Esophagus muscularis mucosa (tissue), 4 donors: ENCODE measurements around the gene CELA3B. TPM values are rescaled to one million over a fixed set of nuclear protein-coding genes. Genes with fewer than 3 reads are reported as not detected.

Experiments used
- DNase-seq: peaks from one replicate; pipeline ENCODE4 v3.0.0-alpha.2; 2017; ENCODE audit errors: extremely low spot score
- H3K27ac ChIP-seq, 4 donors: fragments of 200-600 bp; sonication (generic); replicated peaks in 1 of 4; 1 replicate in 3 of 4; 2 replicates in 1 of 4; pipeline ENCODE4 v1.5.1; 2016 to 2019; ENCODE audit warnings: mild to moderate bottlenecking in 1 of 4
- H3K27me3 ChIP-seq, 4 donors: fragments of 200-600 bp; sonication (generic); one replicate each; pipeline versions ENCODE4 v1.5.1 to v1.6.0; 2016 to 2019
- H3K36me3 ChIP-seq, 4 donors: fragments of 200-600 bp; sonication (generic); one replicate each; pipeline ENCODE4 v1.5.1; 2016 to 2019
- H3K4me1 ChIP-seq, 4 donors: fragments of 200-600 bp; sonication (generic); one replicate each; pipeline ENCODE4 v1.5.1; 2016 to 2019
- H3K4me3 ChIP-seq, 4 donors: fragments of 200-600 bp; sonication (generic); 1 replicate in 2 of 4; 2 replicates in 2 of 4; pipeline ENCODE4 v1.5.1; 2016 to 2019; ENCODE audit warnings: mild to moderate bottlenecking in 4 of 4, moderate library complexity in 1 of 4
- H3K9me3 ChIP-seq, 4 donors: fragments of 200-600 bp; sonication (generic); 1 replicate in 3 of 4; 2 replicates in 1 of 4; pipeline ENCODE4 v1.5.1; 2016 to 2019
- EP300 ChIP-seq: sonication (generic); formaldehyde crosslinking; IDR thresholded peaks from one replicate; pipeline ENCODE4 v1.6.1; 2017; ENCODE audit warnings: antibody characterized with exemption
- POLR2A ChIP-seq: fragments of 450-650 bp; IDR thresholded peaks from one replicate; pipeline ENCODE4 v1.6.1; 2017; ENCODE audit warnings: antibody characterized with exemption, moderate library complexity, mild to moderate bottlenecking, low read depth
- POLR2AphosphoS5 ChIP-seq, 2 donors: sonication (generic); formaldehyde crosslinking; IDR thresholded peaks; one replicate each; pipeline ENCODE4 v1.6.1; 2017; ENCODE audit warnings: antibody characterized with exemption in 2 of 2
- WGBS: methylation state at CpG from one replicate; pipeline ENCODE4 v1.1.5; 2018; 5-methylcytosine and 5-hydroxymethylcytosine counted together
- intact Hi-C: fragments of 100-400 bp; cut with DNase I; formaldehyde crosslinking; loops from one replicate; pipeline ENCODE4 v1.15.1; 2023
- total RNA-seq, 4 donors: library from RNA; depleted of rRNA; stranded (reverse); fragments of >200 nt; gene quantifications; one replicate each; pipeline versions ENCODE4 v1.1.0 to v1.2.1, GENCODE V29; 2016
- TF ChIP-seq, protein P1 (sequence below), 3 experiments: fragments of 200-600 bp in 2 of 3; fragments of 450-650 bp in 1 of 3; sonication (generic) in 2 of 3; IDR thresholded peaks; one replicate each; pipeline ENCODE4 v1.5.1; 2017 to 2019; ENCODE audit warnings: antibody characterized with exemption in 3 of 3, mild to moderate bottlenecking in 2 of 3, moderate library complexity in 1 of 3

CELA3B gene
- total RNA-seq, 4 donors from 2014 or later = not detected

DNA sequence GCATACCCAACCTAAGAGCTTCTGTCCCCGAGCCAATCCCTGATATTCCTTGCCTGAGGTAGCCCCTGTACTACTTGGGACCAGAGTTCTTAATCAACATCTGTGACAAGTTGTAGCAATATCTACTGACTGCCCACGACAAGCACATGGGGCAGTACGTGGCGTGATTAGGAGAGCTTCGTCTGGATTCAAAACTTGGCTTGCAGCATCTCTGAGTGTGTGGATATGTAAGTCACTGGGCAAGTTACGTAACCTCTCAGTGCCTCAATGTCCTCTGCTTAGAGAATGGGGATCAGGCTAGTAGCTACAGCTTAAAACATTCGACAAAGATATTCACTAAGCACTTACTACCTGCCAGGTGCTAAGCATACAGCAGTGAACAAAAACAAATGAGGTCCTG, 44.7 kb upstream of the CELA3B start:
- H3K27me3 ChIP-seq = no peaks in the 10 kb centered on the region
- TF ChIP-seq POLR2AphosphoS5 (IDR thresholded peaks at IDR 0.05) = peak in 1 of 2 donors; percentile 91
- TF ChIP-seq, protein P1, sequence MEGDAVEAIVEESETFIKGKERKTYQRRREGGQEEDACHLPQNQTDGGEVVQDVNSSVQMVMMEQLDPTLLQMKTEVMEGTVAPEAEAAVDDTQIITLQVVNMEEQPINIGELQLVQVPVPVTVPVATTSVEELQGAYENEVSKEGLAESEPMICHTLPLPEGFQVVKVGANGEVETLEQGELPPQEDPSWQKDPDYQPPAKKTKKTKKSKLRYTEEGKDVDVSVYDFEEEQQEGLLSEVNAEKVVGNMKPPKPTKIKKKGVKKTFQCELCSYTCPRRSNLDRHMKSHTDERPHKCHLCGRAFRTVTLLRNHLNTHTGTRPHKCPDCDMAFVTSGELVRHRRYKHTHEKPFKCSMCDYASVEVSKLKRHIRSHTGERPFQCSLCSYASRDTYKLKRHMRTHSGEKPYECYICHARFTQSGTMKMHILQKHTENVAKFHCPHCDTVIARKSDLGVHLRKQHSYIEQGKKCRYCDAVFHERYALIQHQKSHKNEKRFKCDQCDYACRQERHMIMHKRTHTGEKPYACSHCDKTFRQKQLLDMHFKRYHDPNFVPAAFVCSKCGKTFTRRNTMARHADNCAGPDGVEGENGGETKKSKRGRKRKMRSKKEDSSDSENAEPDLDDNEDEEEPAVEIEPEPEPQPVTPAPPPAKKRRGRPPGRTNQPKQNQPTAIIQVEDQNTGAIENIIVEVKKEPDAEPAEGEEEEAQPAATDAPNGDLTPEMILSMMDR (IDR thresholded peaks at IDR 0.05) = no peak
- TF ChIP-seq EP300 = peak; percentile 50
- intact Hi-C loops = no loop called here
- WGBS = 31% methylated on average over 7 of the region's 7 CpGs
- peaks cover 78 to 92% (median 90%) of the 10 kb centered on the region in 4 donors for H3K4me1 ChIP-seq
- no peak for DNase-seq
- H3K36me3 ChIP-seq = peaks cover 0 to 7% (median 3%) of the 10 kb centered on the region in 4 donors
- peak overlapping the region; percentile 9 to 89 (median 56) for H3K4me3 ChIP-seq
- H3K27ac ChIP-seq = peak overlapping the region; percentile 93 to 99 (median 98)
- H3K9me3 ChIP-seq = no peaks in the 10 kb centered on the region

DNA sequence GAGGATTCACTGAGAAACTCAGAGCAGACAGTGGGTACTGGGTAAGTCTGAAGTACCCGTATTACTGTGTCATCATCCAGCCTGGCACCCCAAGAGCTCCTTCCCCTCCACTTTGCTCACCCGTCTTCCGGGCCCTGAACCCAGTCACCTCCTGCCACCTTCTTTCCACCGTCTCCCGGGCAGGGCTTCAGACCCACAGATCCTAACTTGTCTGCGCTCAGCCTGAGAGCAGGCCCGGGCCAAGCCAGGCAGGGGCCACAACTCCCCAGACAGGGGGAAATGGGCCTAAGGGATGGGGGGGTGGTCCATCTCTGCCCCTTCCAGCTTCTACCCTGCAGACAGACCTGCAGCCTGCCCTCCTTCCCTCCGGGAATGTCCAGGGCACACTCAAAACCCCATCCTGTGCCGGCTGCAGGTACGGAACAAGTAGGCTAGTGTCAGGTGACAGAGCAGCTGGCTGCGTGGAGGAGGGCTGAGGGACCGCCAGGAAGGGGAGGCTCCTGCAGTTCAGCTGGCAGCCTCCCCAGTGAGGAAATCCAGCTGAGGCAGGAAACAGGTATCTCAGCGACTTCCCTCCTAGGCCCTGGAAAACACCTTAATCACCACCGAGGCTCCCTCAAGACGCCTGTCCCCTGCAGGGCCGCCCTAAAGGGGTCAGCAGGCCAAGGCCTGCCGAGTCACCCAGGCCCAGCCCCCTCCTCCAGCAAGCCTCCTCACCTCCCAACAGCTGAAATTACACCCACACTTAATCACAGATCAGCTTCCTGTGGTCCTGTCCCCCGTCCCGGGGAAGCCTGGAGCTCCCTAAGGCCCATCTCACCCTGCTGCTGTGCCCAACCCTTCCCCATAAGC, 43.2 kb upstream of the CELA3B start:
- peaks cover 75 to 89% (median 87%) of the 10 kb centered on the region in 4 donors for H3K4me1 ChIP-seq
- peaks cover 0 to 7% (median 3%) of the 10 kb centered on the region in 4 donors for H3K36me3 ChIP-seq
- TF ChIP-seq POLR2AphosphoS5 (IDR thresholded peaks at IDR 0.05) (peak in 1 of 2 donors; percentile 93), EP300 (no peak), POLR2A (no peak)
- TF ChIP-seq, protein P1 (IDR thresholded peaks at IDR 0.05) = no peak
- 25% methylated on average over 16 of the region's 19 CpGs for WGBS
- peak overlapping the region; percentile 77 to 95 (median 88) for H3K4me3 ChIP-seq
- H3K9me3 ChIP-seq = no peaks in the 10 kb centered on the region
- H3K27me3 ChIP-seq = no peaks in the 10 kb centered on the region
- intact Hi-C loops = no loop called here
- H3K27ac ChIP-seq = peak overlapping the region; percentile 93 to 99 (median 98)
- no peak for DNase-seq

DNA sequence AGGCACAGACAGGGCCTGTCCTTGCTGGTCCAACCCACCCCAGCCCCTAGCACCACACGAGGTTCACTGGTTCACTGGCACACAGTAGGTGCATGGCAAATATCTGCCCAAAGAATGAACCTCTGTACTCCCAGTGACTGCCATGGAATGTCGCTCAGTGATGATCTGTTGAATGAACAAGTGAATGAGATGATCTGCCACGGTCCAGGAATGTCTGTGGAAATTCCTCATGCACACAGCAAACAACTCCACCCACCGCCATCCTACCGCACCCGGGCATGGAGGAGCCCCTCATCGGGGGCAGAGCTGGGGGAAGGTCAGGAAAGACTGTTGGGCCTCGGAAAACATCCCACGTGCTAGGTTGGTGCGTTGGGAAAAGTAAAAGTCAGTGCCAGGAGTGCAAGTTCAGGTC, 41.4 kb upstream of the CELA3B start:
- Histone ChIP-seq H3K27me3 (no peaks in the 10 kb centered on the region), H3K4me1 (peaks cover 76 to 89% (median 87%) of the 10 kb centered on the region in 4 donors), H3K4me3 (peak overlapping the region; percentile 77 to 95 (median 88)), H3K27ac (peak overlapping the region; percentile 93 to 99 (median 98)), H3K9me3 (no peaks in the 10 kb centered on the region), H3K36me3 (no peaks in the 10 kb centered on the region)
- WGBS = 17% methylated on average over 10 of the region's 10 CpGs
- no peak for DNase-seq
- TF ChIP-seq, protein P1 (IDR thresholded peaks at IDR 0.05) = no peak
- TF ChIP-seq POLR2AphosphoS5 (IDR thresholded peaks at IDR 0.05) (no peak), POLR2A (no peak), EP300 (no peak)
- intact Hi-C loops = loop anchor here (5.0 kb wide), 1 partner anchor 33 kb away; no protein-coding TSS in a partner anchor

DNA sequence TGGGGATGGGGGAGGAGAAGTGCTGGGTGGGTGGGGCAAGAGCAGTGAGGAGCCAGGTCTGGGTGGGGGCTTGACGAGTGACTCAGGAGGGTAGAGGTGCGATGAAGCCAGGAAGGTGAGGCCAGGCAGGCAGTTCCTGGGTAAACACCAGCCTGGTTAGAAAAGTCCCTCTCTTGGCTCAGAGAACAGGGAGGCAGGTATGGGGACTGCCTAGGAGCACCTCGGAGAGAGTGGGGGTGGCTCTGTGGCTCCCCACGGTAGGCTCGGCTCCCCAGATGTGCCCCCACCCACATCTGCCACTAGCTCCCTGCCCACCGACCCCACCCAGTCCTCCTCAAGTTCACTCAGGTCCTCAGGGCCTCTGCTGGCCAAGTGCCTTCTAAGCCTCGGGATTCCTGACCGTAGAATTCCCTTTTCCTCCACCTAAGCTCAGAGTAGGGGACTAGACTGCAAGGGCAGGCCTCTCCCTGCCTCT, 40.9 kb upstream of the CELA3B start:
- no peak for DNase-seq
- Histone ChIP-seq H3K27ac (peak overlapping the region; percentile 93 to 99 (median 98)), H3K27me3 (no peaks in the 10 kb centered on the region), H3K4me3 (peak overlapping the region; percentile 77 to 95 (median 88)), H3K9me3 (no peaks in the 10 kb centered on the region), H3K36me3 (no peaks in the 10 kb centered on the region), H3K4me1 (peaks cover 76 to 89% (median 86%) of the 10 kb centered on the region in 4 donors)
- WGBS = 23% methylated on average over 5 of the region's 8 CpGs
- TF ChIP-seq POLR2AphosphoS5 (IDR thresholded peaks at IDR 0.05) (peak in 1 of 2 donors; percentile 18), POLR2A (no peak), EP300 (no peak)
- TF ChIP-seq, protein P1 (IDR thresholded peaks at IDR 0.05) = no peak
- intact Hi-C loops = loop anchor here (5.0 kb wide), 1 partner anchor 34 kb away; no protein-coding TSS in a partner anchor
